H9 (cell line): ENCODE data around the gene HCK. TPM values are rescaled to one million over a fixed set of nuclear protein-coding genes. Genes with fewer than 3 reads are reported as not detected.

ENCODE experiments used
- DNase-seq: peaks from one replicate; pipeline ENCODE4 v3.0.0-alpha.2; 2017
- H2AFZ ChIP-seq: one replicate; pipeline ENCODE4 v1.6.1; 2013; ENCODE audit warnings: mild to moderate bottlenecking, low read length, control low read depth, moderate library complexity
- H2AK5ac ChIP-seq: 2 replicates; pipeline ENCODE4 v1.6.1; 2013; ENCODE audit warnings: low read length, control low read depth, mixed read lengths; ENCODE audit not compliant: insufficient read length
- H2BK120ac ChIP-seq: one replicate; pipeline ENCODE4 v1.6.1; 2013; ENCODE audit warnings: low read depth, mild to moderate bottlenecking, low read length, control low read depth, inconsistent platforms; ENCODE audit not compliant: poor library complexity, severe bottlenecking
- H2BK12ac ChIP-seq: 2 replicates; pipeline ENCODE4 v1.6.1; 2013; ENCODE audit warnings: low read length, control low read depth, mixed read lengths, low read depth; ENCODE audit not compliant: insufficient read length
- H2BK15ac ChIP-seq: 2 replicates; pipeline ENCODE4 v1.6.1; 2013; ENCODE audit warnings: low read depth, low read length, control low read depth
- H2BK20ac ChIP-seq: one replicate; pipeline ENCODE4 v1.6.1; 2013; ENCODE audit warnings: low read depth, mild to moderate bottlenecking, low read length, control low read depth, inconsistent platforms; ENCODE audit not compliant: poor library complexity, severe bottlenecking
- H2BK5ac ChIP-seq: 2 replicates; pipeline ENCODE4 v1.6.1; 2013; ENCODE audit warnings: low read length, control low read depth, mixed read lengths; ENCODE audit not compliant: insufficient read length
- H3K14ac ChIP-seq: 2 replicates; pipeline ENCODE4 v1.6.1; 2013; ENCODE audit warnings: low read length, control low read depth; ENCODE audit not compliant: insufficient read depth
- H3K18ac ChIP-seq: 2 replicates; pipeline ENCODE4 v1.6.1; 2013; ENCODE audit warnings: low read depth, mild to moderate bottlenecking, mixed read lengths, low read length, control low read depth; ENCODE audit not compliant: insufficient read length
- H3K23ac ChIP-seq: 2 replicates; pipeline ENCODE4 v1.6.1; 2013; ENCODE audit warnings: low read length, control low read depth, mixed read lengths, low read depth; ENCODE audit not compliant: insufficient read length
- H3K23me2 ChIP-seq: 2 replicates; pipeline ENCODE4 v1.6.1; 2013; ENCODE audit warnings: low read depth, mild to moderate bottlenecking, mixed read lengths, low read length, control low read depth; ENCODE audit not compliant: insufficient read length, poor library complexity, severe bottlenecking
- H3K27ac ChIP-seq: 2 replicates; pipeline ENCODE4 v1.5.1; 2013; ENCODE audit warnings: low read length, control low read depth, mixed read lengths, low read depth; ENCODE audit not compliant: insufficient read length
- H3K27me3 ChIP-seq: 2 replicates; pipeline ENCODE4 v1.6.1; 2013; ENCODE audit warnings: low read length, control low read depth, inconsistent platforms; ENCODE audit not compliant: insufficient read depth
- H3K4ac ChIP-seq: 2 replicates; pipeline ENCODE4 v1.6.1; 2013; ENCODE audit warnings: low read depth, mild to moderate bottlenecking, control low read depth, inconsistent platforms, low read length, moderate library complexity
- H3K4me1 ChIP-seq: 2 replicates; pipeline ENCODE4 v1.6.1; 2013; ENCODE audit warnings: low read length, control low read depth, inconsistent platforms; ENCODE audit not compliant: insufficient read depth
- H3K4me2 ChIP-seq: 2 replicates; pipeline ENCODE4 v1.6.1; 2013; ENCODE audit warnings: low read length, control low read depth, mixed read lengths; ENCODE audit not compliant: insufficient read length, insufficient read depth
- H3K56ac ChIP-seq: 2 replicates; pipeline ENCODE4 v1.6.1; 2013; ENCODE audit warnings: low read depth, mild to moderate bottlenecking, mixed read lengths, low read length, control low read depth; ENCODE audit not compliant: insufficient read length
- H3K79me1 ChIP-seq: 2 replicates; pipeline ENCODE4 v1.6.1; 2013; ENCODE audit warnings: low read depth, mild to moderate bottlenecking, moderate library complexity, low read length, control low read depth, inconsistent platforms; ENCODE audit not compliant: insufficient read depth, poor library complexity, severe bottlenecking
- H3K79me2 ChIP-seq: 2 replicates; pipeline ENCODE4 v1.6.1; 2013; ENCODE audit warnings: low read length, control low read depth, inconsistent platforms; ENCODE audit not compliant: insufficient read depth
- H3K9ac ChIP-seq: 2 replicates; pipeline ENCODE4 v1.6.1; 2013; ENCODE audit warnings: low read length, control low read depth, mixed read lengths; ENCODE audit not compliant: insufficient read length; ENCODE audit errors: extremely low read depth
- H3K9me3 ChIP-seq: one replicate; pipeline ENCODE4 v1.6.1; 2013; ENCODE audit warnings: low read depth, low read length, inconsistent platforms; ENCODE audit not compliant: control insufficient read depth
- H3T11ph ChIP-seq: one replicate; pipeline ENCODE4 v1.6.1; 2013; ENCODE audit warnings: mild to moderate bottlenecking, low read length, control low read depth, inconsistent platforms
- H4K20me1 ChIP-seq: one replicate; pipeline ENCODE4 v1.6.1; 2013; ENCODE audit not compliant: control insufficient read depth, insufficient read length, insufficient read depth
- H4K5ac ChIP-seq: 2 replicates; pipeline ENCODE4 v1.6.1; 2013; ENCODE audit warnings: low read depth, mild to moderate bottlenecking, mixed read lengths, low read length, control low read depth; ENCODE audit not compliant: insufficient read length
- H4K8ac ChIP-seq: replicated peaks from 2 replicates; pipeline ENCODE4 v1.6.1; 2013; ENCODE audit warnings: low read length, control low read depth, mixed read lengths, low read depth; ENCODE audit not compliant: insufficient read length
- H4K91ac ChIP-seq: 2 replicates; pipeline ENCODE4 v1.6.1; 2013; ENCODE audit warnings: low read depth, mild to moderate bottlenecking, moderate library complexity, mixed read lengths, low read length, control low read depth; ENCODE audit not compliant: insufficient read length
- H3K27ac Mint-ChIP-seq, 3 experiments: 2 replicates in 2 of 3; 3 replicates in 1 of 3; pipeline ENCODE4 v1.8.0; 2020 to 2021; ENCODE audit warnings: mixed read lengths in 3 of 3, mild to moderate bottlenecking in 1 of 3, moderate library complexity in 1 of 3
- H3K27me3 Mint-ChIP-seq: 2 replicates; pipeline ENCODE4 v1.8.0; 2021; ENCODE audit warnings: low read depth, mild to moderate bottlenecking, moderate library complexity, mixed read lengths
- H3K36me3 Mint-ChIP-seq, 3 experiments: 2 replicates in 2 of 3; 3 replicates in 1 of 3; pipeline ENCODE4 v1.8.0; 2020 to 2021; ENCODE audit warnings: low read depth in 3 of 3, mixed read lengths in 3 of 3; ENCODE audit not compliant: insufficient read depth in 1 of 3
- H3K4me1 Mint-ChIP-seq, 2 experiments: 2 replicates each; pipeline ENCODE4 v1.8.0; 2020; ENCODE audit warnings: mixed read lengths in 2 of 2
- H3K4me3 Mint-ChIP-seq, 2 experiments: 2 replicates in 1 of 2; 3 replicates in 1 of 2; pipeline ENCODE4 v1.8.0; 2020 to 2021; ENCODE audit warnings: mild to moderate bottlenecking in 2 of 2, mixed read lengths in 2 of 2, moderate library complexity in 1 of 2
- H3K9me3 Mint-ChIP-seq, 2 experiments: 2 replicates in 1 of 2; 3 replicates in 1 of 2; pipeline ENCODE4 v1.8.0; 2020; ENCODE audit warnings: mild to moderate bottlenecking in 2 of 2, mixed read lengths in 2 of 2, moderate library complexity in 1 of 2
- CTCF ChIP-seq: fragments of 200-600 bp; sonication (generic); conservative IDR thresholded peaks from 3 replicates; pipeline ENCODE4 v1.8.0; 2021; ENCODE audit warnings: antibody characterized with exemption, mild to moderate bottlenecking
- WGBS: extraction: QIAGEN DNeasy Blood & Tissue Kit; methylation state at CpG from one replicate; pipeline ENCODE4 v1.1.7; 2013; ENCODE audit warnings: missing lambda C conversion rate, low lambda C conversion rate, mixed read lengths; ENCODE audit not compliant: insufficient read length; ENCODE audit errors: extremely low coverage; 5-methylcytosine and 5-hydroxymethylcytosine counted together
- total RNA-seq: library from RNA; stranded (reverse); gene quantifications from 2 replicates; pipeline ENCODE4 v1.2.1, GENCODE V29; 2021

Gene HCK
- total RNA-seq, 1 experiment from 2014 or later: 1.7 TPM

GRCh38 chr20:32140603-32141002, 88.6 kb downstream of the HCK start:
- no peaks in the 10 kb centered on the region for H3K9me3 Mint-ChIP-seq
- no peak for TF ChIP-seq CTCF
- Histone ChIP-seq H3K4ac (no peak overlapping the region), H3K4me1 (no peaks in the 10 kb centered on the region), H4K20me1 (no peaks in the 10 kb centered on the region), H3K23ac (no peak overlapping the region), H4K8ac (no peak overlapping the region), H3K27ac (no peak overlapping the region), H3K18ac (no peak overlapping the region), H3K79me2 (no peaks in the 10 kb centered on the region), H2BK120ac (no peak overlapping the region), H4K91ac (no peak overlapping the region), H2AFZ (no peak overlapping the region), H2BK5ac (no peak overlapping the region), H3K9me3 (no peaks in the 10 kb centered on the region), H3K23me2 (no peaks in the 10 kb centered on the region), H2AK5ac (no peak overlapping the region), H3K9ac (no peak overlapping the region), H3K79me1 (no peaks in the 10 kb centered on the region), H3K56ac (no peak overlapping the region), H3K4me2 (no peak overlapping the region), H4K5ac (no peak overlapping the region), H3T11ph (no peak overlapping the region), H3K14ac (no peak overlapping the region), H2BK15ac (no peak overlapping the region), H3K27me3 (no peaks in the 10 kb centered on the region), H2BK12ac (no peak overlapping the region), H2BK20ac (no peak overlapping the region)
- no peaks in the 10 kb centered on the region for H3K4me1 Mint-ChIP-seq
- H3K27ac Mint-ChIP-seq: no peak overlapping the region; a peak in 1 of 7 replicates
- no peak overlapping the region; a peak in 1 of 5 replicates for H3K4me3 Mint-ChIP-seq
- H3K36me3 Mint-ChIP-seq: peaks cover 45 to 87% (median 71%) of the 10 kb centered on the region in 3 experiments; a peak in 6 of 7 replicates
- no peaks in the 10 kb centered on the region for H3K27me3 Mint-ChIP-seq
- DNase-seq: no peak
- WGBS: no CpG with 5 or more reads among the region's 4 CpGs
